ENCODE data around the gene PRPF40B. TPM values are rescaled to one million over a fixed set of nuclear protein-coding genes. Genes with fewer than 3 reads are reported as not detected.

PRPF40B gene
- total and polyA plus RNA-seq, 9 of the 15 experiments (the other 6 are each of a cell fraction or from before 2014, with no cell fraction given), result 0.55 to 10.6 (median 4.8) TPM

- TF ChIP-seq E2F1 (CRISPR knock-in tag; IDR thresholded peaks at IDR 0.05) (no peak), SMAD4 (CRISPR knock-in tag; conservative IDR thresholded peaks at IDR 0.05) (peak; percentile 91), EP300 (IDR thresholded peaks at IDR 0.05; ENCODE audit: low read length) (peak; percentile 32; the same call in 1 of the 2 replicates), MTF1 (CRISPR knock-in tag; IDR thresholded peaks at IDR 0.05; ENCODE audit: borderline replicate concordance) (no peak), ZNF77 (CRISPR knock-in tag; IDR thresholded peaks at IDR 0.05) (no peak), ELF1 (tag; IDR thresholded peaks at IDR 0.05) (no peak), CSDE1 (IDR thresholded peaks at IDR 0.05) (no peak), SMARCC2 (IDR thresholded peaks at IDR 0.05; ENCODE audit: low read depth) (peak; percentile 54; the same call in 1 of the 2 replicates), ZFP1 (CRISPR knock-in tag; IDR thresholded peaks at IDR 0.05) (no peak), CREM (IDR thresholded peaks at IDR 0.05; ENCODE audit: low read depth) (peak; percentile 92), NR2F6 (CRISPR knock-in tag; IDR thresholded peaks at IDR 0.05) (no peak), CTBP1 (IDR thresholded peaks at IDR 0.05; ENCODE audit: borderline replicate concordance) (peak; percentile 55; the same call in 1 of the 2 replicates), KDM5B (IDR thresholded peaks at IDR 0.05; ENCODE audit: insufficient replicate concordance, low read depth, low read length) (peak; percentile 60), ZNF699 (CRISPR knock-in tag; IDR thresholded peaks at IDR 0.05; ENCODE audit: insufficient replicate concordance) (no peak), ZNF263 (CRISPR knock-in tag; IDR thresholded peaks at IDR 0.05; ENCODE audit: borderline replicate concordance) (peak; percentile 83; the same call in 1 of the 2 replicates), SNIP1 (IDR thresholded peaks at IDR 0.05; ENCODE audit: low read depth) (no peak), POLR2AphosphoS5 (IDR thresholded peaks at IDR 0.05; ENCODE audit: control insufficient read depth, insufficient read depth, low read depth, low read length) (peak; percentile 30; the same call in 1 of the 2 replicates), NUFIP1 (IDR thresholded peaks at IDR 0.05; ENCODE audit: partially characterized antibody) (no peak), TAF15 (IDR thresholded peaks at IDR 0.05; ENCODE audit: low read depth, low read length) (no peak), ESRRB (CRISPR knock-in tag; IDR thresholded peaks at IDR 0.05; ENCODE audit: borderline replicate concordance) (no peak), ZSCAN32 (CRISPR knock-in tag; IDR thresholded peaks at IDR 0.05) (no peak), ZNF644 (tag; IDR thresholded peaks at IDR 0.05; ENCODE audit: low read depth) (no peak)
Observed at GRCh38 chr12:49673446-49674317, 50.3 kb downstream of the PRPF40B start (continued).

All from K562 (cell line).